Measurements from ENCODE around the gene PPP1R9B.

- TF ChIP-seq ZFP30 (CRISPR knock-in tag; IDR thresholded peaks at IDR 0.05) (no peak), ZC3H10 (CRISPR knock-in tag; IDR thresholded peaks at IDR 0.05) (no peak), ZFP3 (CRISPR knock-in tag; IDR thresholded peaks at IDR 0.05) (no peak), PATZ1 (CRISPR knock-in tag; IDR thresholded peaks at IDR 0.05; ENCODE audit: borderline replicate concordance) (no peak), TCF4 (CRISPR knock-in tag; IDR thresholded peaks at IDR 0.05; ENCODE audit: borderline replicate concordance) (no peak), CREB5 (CRISPR knock-in tag; IDR thresholded peaks at IDR 0.05; ENCODE audit: low read depth) (no peak), TOX (CRISPR knock-in tag; IDR thresholded peaks at IDR 0.05; ENCODE audit: borderline replicate concordance) (no peak), OSR1 (CRISPR knock-in tag; IDR thresholded peaks at IDR 0.05) (no peak)
Observed at GRCh38 chr17:50184064-50184463, 33.6 kb upstream of the PPP1R9B start.

Measured in SK-N-SH treated with all-trans-retinoic acid at 6 μM for 48 hours (cell line).